ENCODE results near the gene NCAPD2.
"Not testable (repeated sequence)": the region's sequence is repeated elsewhere in the genome, so short reads cannot be mapped to it uniquely, and the experiment has no call there.

The NCAPD2 gene

GRCh38 chr12:6534945-6535696 is 41.2 kb downstream of the NCAPD2 start:
- Histone ChIP-seq H3K27ac (ENCODE audit: low read depth, low read length, severe bottlenecking) (peak overlapping the region; percentile 96), H3K36me3 (ENCODE audit: control insufficient read depth, insufficient read depth, low read length) (peaks cover 68% of the 10 kb centered on the region), H3K4me3 (ENCODE audit: extremely low read depth, insufficient read depth, low read length, poor library complexity, severe bottlenecking) (peak overlapping the region; percentile 96), H3K4me1 (ENCODE audit: control insufficient read depth, insufficient read depth, low read length, poor library complexity, severe bottlenecking) (peaks cover 41% of the 10 kb centered on the region), H3K9me3 (ENCODE audit: control insufficient read depth, low read length) (no peaks in the 10 kb centered on the region)
- WGBS, 2 experiments (ENCODE audit: insufficient coverage in 2 of 2), result 0 to 1% methylated on average over 33 to 48 of the region's 52 CpGs

- peaks cover 63% of the 10 kb centered on the region for H3K36me3 ChIP-seq (ENCODE audit: control insufficient read depth, insufficient read depth, low read length)
- H3K4me3 ChIP-seq (ENCODE audit: extremely low read depth, insufficient read depth, low read length, poor library complexity, severe bottlenecking), result peak overlapping the region; percentile 96
- 0% methylated on average over 2 to 6 of the region's 6 CpGs for WGBS, 2 experiments (ENCODE audit: insufficient coverage in 2 of 2)
- H3K27ac ChIP-seq (ENCODE audit: low read depth, low read length, severe bottlenecking), result peak overlapping the region; percentile 96
- no peaks in the 10 kb centered on the region for H3K9me3 ChIP-seq (ENCODE audit: control insufficient read depth, low read length)
- peaks cover 46% of the 10 kb centered on the region for H3K4me1 ChIP-seq (ENCODE audit: control insufficient read depth, insufficient read depth, low read length, poor library complexity, severe bottlenecking)
Measured at GRCh38 chr12:6535697-6535946, 41.7 kb downstream of the NCAPD2 start.

GRCh38 chr12:6535960-6536847 is 42.3 kb downstream of the NCAPD2 start:
- H3K36me3 ChIP-seq (ENCODE audit: control insufficient read depth, insufficient read depth, low read length), result peaks cover 60% of the 10 kb centered on the region
- H3K4me1 ChIP-seq (ENCODE audit: control insufficient read depth, insufficient read depth, low read length, poor library complexity, severe bottlenecking), result peaks cover 48% of the 10 kb centered on the region

GRCh38 chr12:6536894-6537579 is 43.1 kb downstream of the NCAPD2 start:
- Histone ChIP-seq H3K4me3 (ENCODE audit: extremely low read depth, insufficient read depth, low read length, poor library complexity, severe bottlenecking) (peak overlapping the region; percentile 96), H3K36me3 (ENCODE audit: control insufficient read depth, insufficient read depth, low read length) (peaks cover 60% of the 10 kb centered on the region), H3K9me3 (ENCODE audit: control insufficient read depth, low read length) (no peaks in the 10 kb centered on the region), H3K27ac (ENCODE audit: low read depth, low read length, severe bottlenecking) (no peak overlapping the region), H3K4me1 (ENCODE audit: control insufficient read depth, insufficient read depth, low read length, poor library complexity, severe bottlenecking) (peaks cover 49% of the 10 kb centered on the region)
- WGBS, 2 experiments (ENCODE audit: insufficient coverage in 2 of 2), result 92 to 94% methylated on average over 13 to 16 of the region's 19 CpGs

More at GRCh38 chr12:6535960-6536847, 42.3 kb downstream of the NCAPD2 start:
- Histone ChIP-seq H3K27ac (ENCODE audit: low read depth, low read length, severe bottlenecking) (peak overlapping the region; percentile 96), H3K4me3 (ENCODE audit: extremely low read depth, insufficient read depth, low read length, poor library complexity, severe bottlenecking) (peak overlapping the region; percentile 96), H3K9me3 (ENCODE audit: control insufficient read depth, low read length) (no peaks in the 10 kb centered on the region)
- WGBS, 2 experiments (ENCODE audit: insufficient coverage in 2 of 2), result 69 to 70% methylated on average over 6 to 7 of the region's 10 CpGs

GRCh38 chr12:6537580-6538419 is 43.9 kb downstream of the NCAPD2 start:
- WGBS, 2 experiments (ENCODE audit: insufficient coverage in 2 of 2), result 75 to 80% methylated on average over 7 to 13 of the region's 17 CpGs
- peaks cover 45% of the 10 kb centered on the region for H3K4me1 ChIP-seq (ENCODE audit: control insufficient read depth, insufficient read depth, low read length, poor library complexity, severe bottlenecking)
- H3K4me3 ChIP-seq (ENCODE audit: extremely low read depth, insufficient read depth, low read length, poor library complexity, severe bottlenecking); H3K9me3 ChIP-seq (ENCODE audit: control insufficient read depth, low read length): not testable (repeated sequence)
- peak overlapping the region; percentile 36 for H3K27ac ChIP-seq (ENCODE audit: low read depth, low read length, severe bottlenecking)
- H3K36me3 ChIP-seq (ENCODE audit: control insufficient read depth, insufficient read depth, low read length), result peaks cover 67% of the 10 kb centered on the region

GRCh38 chr12:6538420-6539313 is 44.8 kb downstream of the NCAPD2 start:
- Histone ChIP-seq H3K27ac (ENCODE audit: low read depth, low read length, severe bottlenecking) (peak overlapping the region; percentile 36), H3K9me3 (ENCODE audit: control insufficient read depth, low read length) (no peaks in the 10 kb centered on the region), H3K4me3 (ENCODE audit: extremely low read depth, insufficient read depth, low read length, poor library complexity, severe bottlenecking) (no peak overlapping the region), H3K4me1 (ENCODE audit: control insufficient read depth, insufficient read depth, low read length, poor library complexity, severe bottlenecking) (peaks cover 40% of the 10 kb centered on the region), H3K36me3 (ENCODE audit: control insufficient read depth, insufficient read depth, low read length) (peaks cover 71% of the 10 kb centered on the region)
- WGBS, 2 experiments (ENCODE audit: insufficient coverage in 2 of 2), result 81 to 86% methylated on average over 22 to 23 of the region's 24 CpGs

GRCh38 chr12:6539314-6539682 is 45.4 kb downstream of the NCAPD2 start:
- WGBS, 2 experiments (ENCODE audit: insufficient coverage in 2 of 2), result 90 to 96% methylated on average over 3 to 4 of the region's 5 CpGs
- peak overlapping the region; percentile 36 for H3K27ac ChIP-seq (ENCODE audit: low read depth, low read length, severe bottlenecking)
- H3K4me1 ChIP-seq (ENCODE audit: control insufficient read depth, insufficient read depth, low read length, poor library complexity, severe bottlenecking), result peaks cover 40% of the 10 kb centered on the region
- peaks cover 77% of the 10 kb centered on the region for H3K36me3 ChIP-seq (ENCODE audit: control insufficient read depth, insufficient read depth, low read length)
- H3K9me3 ChIP-seq (ENCODE audit: control insufficient read depth, low read length), result no peaks in the 10 kb centered on the region
- H3K4me3 ChIP-seq (ENCODE audit: extremely low read depth, insufficient read depth, low read length, poor library complexity, severe bottlenecking), result no peak overlapping the region

- H3K4me1 ChIP-seq (ENCODE audit: control insufficient read depth, insufficient read depth, low read length, poor library complexity, severe bottlenecking), result peaks cover 40% of the 10 kb centered on the region
- H3K27ac ChIP-seq (ENCODE audit: low read depth, low read length, severe bottlenecking), result peak overlapping the region; percentile 36
- no peak overlapping the region for H3K4me3 ChIP-seq (ENCODE audit: extremely low read depth, insufficient read depth, low read length, poor library complexity, severe bottlenecking)
- WGBS, 2 experiments (ENCODE audit: insufficient coverage in 2 of 2), result 87 to 90% methylated on average over 12 to 14 of the region's 14 CpGs
- peaks cover 81% of the 10 kb centered on the region for H3K36me3 ChIP-seq (ENCODE audit: control insufficient read depth, insufficient read depth, low read length)
- H3K9me3 ChIP-seq (ENCODE audit: control insufficient read depth, low read length), result no peaks in the 10 kb centered on the region
Measured at GRCh38 chr12:6539707-6540134, 45.8 kb downstream of the NCAPD2 start.

- Histone ChIP-seq H3K9me3 (ENCODE audit: control insufficient read depth, low read length) (no peaks in the 10 kb centered on the region), H3K4me3 (ENCODE audit: extremely low read depth, insufficient read depth, low read length, poor library complexity, severe bottlenecking) (no peak overlapping the region), H3K27ac (ENCODE audit: low read depth, low read length, severe bottlenecking) (peak overlapping the region; percentile 77), H3K36me3 (ENCODE audit: control insufficient read depth, insufficient read depth, low read length) (peaks cover 82% of the 10 kb centered on the region), H3K4me1 (ENCODE audit: control insufficient read depth, insufficient read depth, low read length, poor library complexity, severe bottlenecking) (peaks cover 40% of the 10 kb centered on the region)
- WGBS, 2 experiments (ENCODE audit: insufficient coverage in 2 of 2), result 27 to 28% methylated on average over 30 to 31 of the region's 35 CpGs
Measured at GRCh38 chr12:6540181-6540877, 46.4 kb downstream of the NCAPD2 start.

Measured in mesodermal cell (in vitro differentiated cells).